Kidney epithelial cell (primary cell): ENCODE results near the gene KRT13. TPM values are rescaled to one million over a fixed set of nuclear protein-coding genes. Genes with fewer than 3 reads are reported as not detected.

Experiments used
- DNase-seq: peaks from one replicate; pipeline ENCODE4 v3.0.0-alpha.2; 2010; ENCODE audit warnings: low read depth
- H3K27me3 ChIP-seq: 2 replicates; pipeline ENCODE4 v1.6.0; 2011; ENCODE audit warnings: low read length; ENCODE audit not compliant: control insufficient read depth, insufficient read depth
- H3K36me3 ChIP-seq: 2 replicates; pipeline ENCODE4 v1.5.1; 2011; ENCODE audit warnings: low read length; ENCODE audit not compliant: control insufficient read depth, insufficient read depth
- H3K4me3 ChIP-seq: 2 replicates; pipeline ENCODE4 v1.5.1; 2011; ENCODE audit warnings: low read depth, mild to moderate bottlenecking, control low read depth, low read length
- CTCF ChIP-seq: IDR thresholded peaks from 2 replicates; pipeline ENCODE4 v1.5.1; 2011; ENCODE audit warnings: mild to moderate bottlenecking, moderate library complexity, low read length, control low read depth, inconsistent platforms; ENCODE audit not compliant: insufficient read depth, poor library complexity, severe bottlenecking
- total RNA-seq: library from RNA; depleted of rRNA; stranded (reverse); fragments of >200 nt; gene quantifications from 2 replicates; pipeline ENCODE4 v1.2.3, GENCODE V29; 2015

KRT13 gene
- total RNA-seq, 1 donor from 2014 or later, result not detected

- Histone ChIP-seq H3K4me3 (no peak overlapping the region), H3K36me3 (no peaks in the 10 kb centered on the region), H3K27me3 (no peaks in the 10 kb centered on the region)
- no peak for DNase-seq
- no peak for TF ChIP-seq CTCF
Measured at GRCh38 chr17:41536741-41537613, 31.6 kb upstream of the KRT13 start.

GRCh38 chr17:41535764-41536481 is 30.5 kb upstream of the KRT13 start:
- Histone ChIP-seq H3K4me3 (no peak overlapping the region), H3K27me3 (no peaks in the 10 kb centered on the region), H3K36me3 (no peaks in the 10 kb centered on the region)
- no peak for DNase-seq
- TF ChIP-seq CTCF, result no peak

GRCh38 chr17:41534899-41535546 is 29.6 kb upstream of the KRT13 start:
- H3K27me3 ChIP-seq, result no peaks in the 10 kb centered on the region
- H3K4me3 ChIP-seq, result no peak overlapping the region
- no peak for TF ChIP-seq CTCF
- H3K36me3 ChIP-seq, result no peaks in the 10 kb centered on the region
- DNase-seq, result no peak

- TF ChIP-seq CTCF, result no peak
- no peak overlapping the region for H3K4me3 ChIP-seq
- no peaks in the 10 kb centered on the region for H3K36me3 ChIP-seq
- no peak for DNase-seq
- no peaks in the 10 kb centered on the region for H3K27me3 ChIP-seq
Measured at GRCh38 chr17:41533613-41534012, 28.2 kb upstream of the KRT13 start.

GRCh38 chr17:41532947-41533570 is 27.6 kb upstream of the KRT13 start:
- Histone ChIP-seq H3K36me3 (no peaks in the 10 kb centered on the region), H3K27me3 (no peaks in the 10 kb centered on the region), H3K4me3 (no peak overlapping the region)
- TF ChIP-seq CTCF, result no peak
- no peak for DNase-seq
